ENCODE data around the gene SMYD3.

GRCh38 chr1:246278371-246278770 is 228.7 kb downstream of the SMYD3 start:
- no peak for TF ChIP-seq POLR2A (IDR thresholded peaks at IDR 0.05)
- no peak for TF ChIP-seq CTCF (IDR thresholded peaks at IDR 0.05)

Measured in heart left ventricle (tissue), 13 donors.